Right cardiac atrium (tissue), 5 donors: Measurements from ENCODE around the gene DRC1. TPM values are rescaled to one million over a fixed set of nuclear protein-coding genes. Genes with fewer than 3 reads are reported as not detected.

ENCODE experiments used
- ATAC-seq, 2 donors: fragments of 200-7000 bp; cut with Tn5 transposase; one replicate each; pipeline versions ENCODE4 v1.8.0 to v1.9.1; 2020; ENCODE audit warnings: moderate library complexity in 2 of 2, mild to moderate bottlenecking in 1 of 2
- DNase-seq, 3 donors: peaks; one replicate each; pipeline ENCODE4 v3.0.0-alpha.2; 2020
- H3K27ac ChIP-seq: one replicate; pipeline ENCODE4 v1.5.1; 2013; ENCODE audit warnings: mild to moderate bottlenecking, low read length, control low read depth, moderate library complexity
- H3K27me3 ChIP-seq: one replicate; pipeline ENCODE4 v1.6.1; 2013; ENCODE audit not compliant: control insufficient read depth, insufficient read depth
- H3K4me1 ChIP-seq: one replicate; pipeline ENCODE4 v1.6.1; 2013; ENCODE audit warnings: low read length; ENCODE audit not compliant: control insufficient read depth, insufficient read depth
- H3K4me3 ChIP-seq: one replicate; pipeline ENCODE4 v1.5.1; 2013; ENCODE audit warnings: low read length, control low read depth
- H3K9me3 ChIP-seq: one replicate; pipeline ENCODE4 v1.6.1; 2013; ENCODE audit warnings: low read length; ENCODE audit not compliant: control insufficient read depth
- WGBS: extraction: QIAGEN DNeasy Blood & Tissue Kit; methylation state at CpG from one replicate; pipeline ENCODE4 v1.1.7; 2013; 5-methylcytosine and 5-hydroxymethylcytosine counted together
- intact Hi-C, 4 donors: fragments of 100-400 bp; cut with DNase I; formaldehyde crosslinking; loops; one replicate each; pipeline versions ENCODE4 v1.11.0 to v1.14.0; 2022 to 2023
- polyA plus RNA-seq: library from polyadenylated mRNA; stranded (reverse); fragments of 200-250 nt; gene quantifications from one replicate; pipeline ENCODE4 v1.2.3, GENCODE V29; 2013
- total RNA-seq, 4 donors: library from RNA; stranded (reverse); fragmentation: NEBNext Ultra II Directional; extraction: Animal tissue kit (Norgen Biotek cat#: 25700); gene quantifications; one replicate each; pipeline ENCODE4 v1.2.1, GENCODE V29; 2021
- donor health status: healthy with polysubstance abuse.
- donor health status: DM: no; HTN: yes; CAD: no.
- donor health status: DM: no; HTN: no; CAD: no.
- donor health status: DM: no; HTN: yes; CAD: no; lungs with severe emphysema.
- donor health status: DM: yes; HTN: yes; CAD: no.

The DRC1 gene
- total and polyA plus RNA-seq, 5 donors: not detected

- DNase-seq (peak in 2 of 3 donors; percentile 6 to 40), ATAC-seq (no peak)
- no peak overlapping the region for H3K4me3 ChIP-seq
- H3K4me1 ChIP-seq: peaks cover 2% of the 10 kb centered on the region
- H3K27ac ChIP-seq: no peak overlapping the region
- H3K9me3 ChIP-seq: no peaks in the 10 kb centered on the region
- intact Hi-C loops: no loop called here
- no peaks in the 10 kb centered on the region for H3K27me3 ChIP-seq
- 89% methylated on average over 21 of the region's 21 CpGs for WGBS
Observed at GRCh38 chr2:26479789-26480565, 78.3 kb downstream of the DRC1 start.

GRCh38 chr2:26480566-26481423 lies 79.1 kb downstream of the DRC1 start:
- H3K27me3 ChIP-seq: no peaks in the 10 kb centered on the region
- no peak overlapping the region for H3K27ac ChIP-seq
- 77% methylated on average over 18 of the region's 18 CpGs for WGBS
- intact Hi-C loops: no loop called here
- H3K9me3 ChIP-seq: no peaks in the 10 kb centered on the region
- H3K4me1 ChIP-seq: peaks cover 2% of the 10 kb centered on the region
- DNase-seq: peak in 2 of 3 donors; percentile 3 to 29
- ATAC-seq: no peak
- H3K4me3 ChIP-seq: no peak overlapping the region

- Histone ChIP-seq H3K9me3 (no peaks in the 10 kb centered on the region), H3K4me1 (peaks cover 2% of the 10 kb centered on the region), H3K4me3 (no peak overlapping the region), H3K27me3 (no peaks in the 10 kb centered on the region), H3K27ac (no peak overlapping the region)
- ATAC-seq: no peak
- WGBS: 83% methylated on average over 3 of the region's 3 CpGs
- intact Hi-C loops: no loop called here
- DNase-seq: no peak
Observed at GRCh38 chr2:26481706-26482105, 80.0 kb downstream of the DRC1 start.

- H3K4me1 ChIP-seq: peaks cover 2% of the 10 kb centered on the region
- ATAC-seq (no peak), DNase-seq (no peak)
- H3K27me3 ChIP-seq: no peaks in the 10 kb centered on the region
- no peak overlapping the region for H3K4me3 ChIP-seq
- H3K9me3 ChIP-seq: no peaks in the 10 kb centered on the region
- H3K27ac ChIP-seq: no peak overlapping the region
- 87% methylated on average over 30 of the region's 30 CpGs for WGBS
- intact Hi-C loops: no loop called here
Observed at GRCh38 chr2:26482211-26483026, 80.7 kb downstream of the DRC1 start.

GRCh38 chr2:26483027-26483326 lies 81.3 kb downstream of the DRC1 start:
- Histone ChIP-seq H3K27ac (no peak overlapping the region), H3K4me3 (no peak overlapping the region), H3K27me3 (no peaks in the 10 kb centered on the region), H3K9me3 (no peaks in the 10 kb centered on the region), H3K4me1 (peaks cover 2% of the 10 kb centered on the region)
- intact Hi-C loops: no loop called here
- no peak for DNase-seq
- no peak for ATAC-seq
- WGBS: 97% methylated on average over 11 of the region's 11 CpGs

GRCh38 chr2:26483516-26483915 lies 81.8 kb downstream of the DRC1 start:
- H3K27me3 ChIP-seq: no peaks in the 10 kb centered on the region
- no peak overlapping the region for H3K27ac ChIP-seq
- ATAC-seq (peak in 1 of 2 donors; percentile 9), DNase-seq (peak in 1 of 3 donors; percentile 47)
- H3K9me3 ChIP-seq: no peaks in the 10 kb centered on the region
- H3K4me3 ChIP-seq: no peak overlapping the region
- WGBS: 73% methylated on average over 11 of the region's 11 CpGs
- H3K4me1 ChIP-seq: peaks cover 2% of the 10 kb centered on the region
- intact Hi-C loops: no loop called here

GRCh38 chr2:26483957-26484565 lies 82.3 kb downstream of the DRC1 start:
- Histone ChIP-seq H3K27me3 (no peaks in the 10 kb centered on the region), H3K4me1 (peaks cover 2% of the 10 kb centered on the region), H3K9me3 (no peaks in the 10 kb centered on the region), H3K4me3 (no peak overlapping the region), H3K27ac (no peak overlapping the region)
- 65% methylated on average over 13 of the region's 13 CpGs for WGBS
- intact Hi-C loops: no loop called here
- ATAC-seq (peak; percentile 70 to 75), DNase-seq (peak; percentile 51 to 72 (median 55))

- ATAC-seq (no peak), DNase-seq (no peak)
- H3K4me1 ChIP-seq: peaks cover 2% of the 10 kb centered on the region
- intact Hi-C loops: no loop called here
- no peak overlapping the region for H3K4me3 ChIP-seq
- H3K27me3 ChIP-seq: no peaks in the 10 kb centered on the region
- 82% methylated on average over 4 of the region's 4 CpGs for WGBS
- H3K27ac ChIP-seq: no peak overlapping the region
- H3K9me3 ChIP-seq: no peaks in the 10 kb centered on the region
Observed at GRCh38 chr2:26484579-26484978, 82.9 kb downstream of the DRC1 start.

- no peak overlapping the region for H3K4me3 ChIP-seq
- DNase-seq: no peak
- no peak for ATAC-seq
- intact Hi-C loops: no loop called here
- no peak overlapping the region for H3K27ac ChIP-seq
- no peaks in the 10 kb centered on the region for H3K27me3 ChIP-seq
- peaks cover 2% of the 10 kb centered on the region for H3K4me1 ChIP-seq
- 94% methylated on average over 2 of the region's 2 CpGs for WGBS
- no peaks in the 10 kb centered on the region for H3K9me3 ChIP-seq
Observed at GRCh38 chr2:26485099-26485498, 83.4 kb downstream of the DRC1 start.

GRCh38 chr2:26485725-26486418 lies 84.2 kb downstream of the DRC1 start:
- Histone ChIP-seq H3K27ac (no peak overlapping the region), H3K9me3 (no peaks in the 10 kb centered on the region), H3K4me1 (peaks cover 2% of the 10 kb centered on the region), H3K4me3 (no peak overlapping the region), H3K27me3 (no peaks in the 10 kb centered on the region)
- no peak for DNase-seq
- ATAC-seq: no peak
- intact Hi-C loops: no loop called here
- 87% methylated on average over 8 of the region's 8 CpGs for WGBS
